Endothelial cell of umbilical vein (primary cell): ENCODE measurements around the gene LYVE1. TPM values are rescaled to one million over a fixed set of nuclear protein-coding genes. Genes with fewer than 3 reads are reported as not detected.

Experiments used
- BruUV-seq: library from RNA; stranded (reverse); fragments of 400-500 nt; replicated peaks from 2 replicates; lab custom pipeline; 2021; lab: Mats Ljungman, UMichigan
- CTCF ChIA-PET: fragments of 300-600, 350-600 bp; sonication (Branson Sonifier 250); formaldehyde crosslinking; loops from one replicate; lab custom pipeline; 2021; ENCODE audit warnings: antibody characterized with exemption, inconsistent platforms; lab: Charles Lee
- POLR2A ChIA-PET: fragments of 300-600, 350-600 bp; sonication (Branson Sonifier 250); formaldehyde crosslinking; loops from one replicate; lab custom pipeline; 2021; ENCODE audit warnings: antibody characterized with exemption, inconsistent platforms; lab: Charles Lee
- DNase-seq: peaks from one replicate; pipeline ENCODE4 v3.0.0-alpha.2; 2011; ENCODE audit warnings: low read depth, low spot score
- FAIRE-seq: peaks from 2 replicates; lab custom pipeline; 2011; peaks lifted over from hg19 to GRCh38; lab: Jason Lieb, UNC
- H2AFZ ChIP-seq: 2 replicates; pipeline ENCODE4 v1.6.0; 2012; ENCODE audit warnings: low read depth, low read length, control low read depth, inconsistent platforms
- H3K27ac ChIP-seq: 2 replicates; pipeline ENCODE4 v1.5.1; 2011; ENCODE audit warnings: low read depth, mild to moderate bottlenecking, control low read depth, low read length, moderate library complexity; ENCODE audit not compliant: insufficient read depth
- H3K27me3 ChIP-seq, 2 experiments: 2 replicates each; pipeline versions ENCODE4 v1.6.0 to v1.6.1; 2011; ENCODE audit warnings: low read length in 2 of 2, mixed read lengths in 1 of 2; ENCODE audit not compliant: control insufficient read depth in 2 of 2, insufficient read depth in 2 of 2
- H3K36me3 ChIP-seq, 2 experiments: 2 replicates in 1 of 2; 3 replicates in 1 of 2; pipeline ENCODE4 v1.5.1; 2011; ENCODE audit warnings: low read length in 2 of 2, mild to moderate bottlenecking in 1 of 2, moderate library complexity in 1 of 2; ENCODE audit not compliant: control insufficient read depth in 2 of 2, insufficient read depth in 2 of 2; ENCODE audit errors: extremely low read depth in 1 of 2
- H3K4me1 ChIP-seq: 3 replicates; pipeline ENCODE4 v1.5.1; 2011; ENCODE audit warnings: mild to moderate bottlenecking, low read length; ENCODE audit not compliant: control insufficient read depth, insufficient read depth; ENCODE audit errors: extremely low read depth
- H3K4me2 ChIP-seq: 2 replicates; pipeline ENCODE4 v1.6.1; 2011; ENCODE audit warnings: low read length, control low read depth, mixed read lengths; ENCODE audit not compliant: insufficient read depth
- H3K4me3 ChIP-seq, 3 experiments: fragments of 200-600 bp in 1 of 3; sonication (generic), shearing (Covaris generic) in 1 of 3; replicated peaks in 1 of 3; 2 replicates each; pipeline ENCODE4 v1.5.1; 2011 to 2016; ENCODE audit warnings: control low read depth in 3 of 3, low read length in 3 of 3, mild to moderate bottlenecking in 2 of 3, inconsistent platforms in 1 of 3, low read depth in 1 of 3, moderate library complexity in 1 of 3; ENCODE audit not compliant: insufficient read depth in 1 of 3
- H3K79me2 ChIP-seq: 2 replicates; pipeline ENCODE4 v1.6.0; 2012; ENCODE audit warnings: low read length, inconsistent platforms; ENCODE audit not compliant: control insufficient read depth, insufficient read depth
- H3K9ac ChIP-seq: replicated peaks from 2 replicates; pipeline ENCODE3; 2011; ENCODE audit warnings: low read length, control low read depth; ENCODE audit not compliant: insufficient read depth; ENCODE audit errors: extremely low read depth
- H3K9me1 ChIP-seq: replicated peaks from 3 replicates; pipeline ENCODE4 v1.6.0; 2011; ENCODE audit warnings: mild to moderate bottlenecking, low read length; ENCODE audit not compliant: control insufficient read depth, insufficient read depth; ENCODE audit errors: extremely low read depth
- H3K9me3 ChIP-seq: replicated peaks from 2 replicates; pipeline ENCODE4 v1.5.1; 2012; ENCODE audit warnings: low read length, inconsistent platforms; ENCODE audit not compliant: control insufficient read depth, insufficient read depth
- H4K20me1 ChIP-seq: replicated peaks from 2 replicates; pipeline ENCODE3; 2011; ENCODE audit warnings: mild to moderate bottlenecking, low read length; ENCODE audit not compliant: control insufficient read depth, insufficient read depth; ENCODE audit errors: extremely low read depth
- FOS ChIP-seq: IDR thresholded peaks from 2 replicates; pipeline ENCODE4 v1.6.1; 2011; ENCODE audit warnings: mild to moderate bottlenecking, low read length, moderate library complexity, borderline replicate concordance; ENCODE audit not compliant: insufficient read depth
- GATA2 ChIP-seq: IDR thresholded peaks from 2 replicates; pipeline ENCODE4 v1.7.0; 2011; ENCODE audit warnings: low read depth, mild to moderate bottlenecking, moderate library complexity, mixed read lengths, low read length; ENCODE audit not compliant: insufficient read length, insufficient read depth
- JUN ChIP-seq: IDR thresholded peaks from 2 replicates; pipeline ENCODE4 v1.6.1; 2011; ENCODE audit warnings: borderline replicate concordance, low read depth; ENCODE audit not compliant: insufficient read length, insufficient read depth
- MYC ChIP-seq: IDR thresholded peaks from one replicate; pipeline ENCODE4 v1.6.1; 2011; ENCODE audit warnings: mild to moderate bottlenecking, low read depth, low read length
- dilution Hi-C: fragments of 300-500 bp; cut with MboI; formaldehyde crosslinking; loops from one replicate; pipeline ENCODE4 v1.15.0; 2019; ENCODE audit warnings: low sequenced_read_pairs; ENCODE audit not compliant: extremely low pct_ligation_motif_present
- intact Hi-C: fragments of 100-400 bp; cut with micrococcal nuclease; formaldehyde crosslinking; loops from one replicate; pipeline ENCODE4 v1.10.0; 2022
- polyA plus RNA-seq, 4 experiments: library from polyadenylated mRNA; depleted of rRNA in 3 of 4; stranded (reverse) in 3 of 4; unstranded in 1 of 4; fragments of >200 nt; gene quantifications; 2 replicates each; pipeline versions ENCODE4 v1.2.1 to v1.2.3, GENCODE V29; 2011 to 2012; ENCODE audit warnings: missing spikeins in 1 of 4
- total RNA-seq: library from RNA; stranded (reverse); gene quantifications from 2 replicates; pipeline ENCODE4 v1.2.3, GENCODE V29; 2021
- TF ChIP-seq, protein P1 (sequence below): IDR thresholded peaks from 2 replicates; pipeline ENCODE4 v1.6.1; 2011; ENCODE audit not compliant: insufficient read depth, insufficient read length

Gene LYVE1
- total and polyA plus RNA-seq, 2 donors (not counting 3 experiments of a cell fraction or from before 2014, with no cell fraction given), result 4.6 to 7.6 TPM

DNA sequence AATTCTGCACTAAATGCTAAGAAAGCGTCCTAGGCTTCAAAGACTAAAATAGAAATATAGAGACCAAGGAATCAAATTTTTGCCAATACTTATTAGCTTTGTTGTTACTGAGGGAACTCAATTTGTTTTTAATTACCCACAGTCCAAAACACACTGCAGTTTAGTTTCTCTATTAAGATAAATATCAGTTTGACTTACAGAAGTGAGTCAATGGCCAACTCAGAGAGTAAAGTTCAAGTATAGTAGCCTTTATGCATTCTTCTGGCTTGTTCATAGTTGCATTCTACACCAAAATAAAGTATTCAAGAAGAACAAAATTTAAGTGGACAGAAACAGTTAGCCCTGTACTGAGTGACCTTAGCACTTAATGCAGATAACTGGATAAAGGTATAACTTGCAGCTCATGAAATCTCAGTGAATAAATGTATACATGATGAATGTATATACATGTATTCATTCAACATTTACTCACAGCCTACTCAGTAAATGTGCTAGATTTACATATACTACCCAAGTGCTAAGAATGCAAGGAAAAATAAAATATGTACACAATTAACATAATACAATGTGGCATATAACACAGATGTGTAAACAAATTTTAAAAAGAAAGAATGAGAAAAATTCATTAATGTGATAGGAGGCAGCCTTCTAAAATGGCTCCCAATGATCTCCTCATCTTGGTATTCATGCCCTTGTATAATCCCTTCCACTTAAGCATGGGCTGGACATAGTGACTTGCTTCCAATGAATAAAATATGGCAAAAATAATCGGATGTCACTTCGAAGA lies 17.8 kb downstream of the LYVE1 start:
- intact Hi-C loops, result no loop called here
- Histone ChIP-seq H3K4me1 (no peaks in the 10 kb centered on the region), H3K9ac (no peak overlapping the region), H3K4me2 (no peak overlapping the region), H2AFZ (no peak overlapping the region), H3K79me2 (no peaks in the 10 kb centered on the region), H4K20me1 (no peaks in the 10 kb centered on the region), H3K36me3 (no peaks in the 10 kb centered on the region), H3K9me1 (no peaks in the 10 kb centered on the region), H3K9me3 (no peaks in the 10 kb centered on the region), H3K4me3 (no peak overlapping the region), H3K27ac (no peak overlapping the region), H3K27me3 (no peaks in the 10 kb centered on the region)
- TF ChIP-seq GATA2 (peak; percentile 74), JUN (peak; percentile 58), MYC (no peak), FOS (peak; percentile 71)
- TF ChIP-seq, protein P1, sequence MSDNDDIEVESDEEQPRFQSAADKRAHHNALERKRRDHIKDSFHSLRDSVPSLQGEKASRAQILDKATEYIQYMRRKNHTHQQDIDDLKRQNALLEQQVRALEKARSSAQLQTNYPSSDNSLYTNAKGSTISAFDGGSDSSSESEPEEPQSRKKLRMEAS, result no peak
- DNase-seq (peak; percentile 39), FAIRE-seq (peak; percentile 37)
- no TSS peak for BruUV-seq
- dilution Hi-C loops, result no loop called here
- ChIA-PET CTCF (interaction anchor here (0.9 to 3.4 kb wide), 2 partner anchors 9 to 103 kb away, joined by 3 to 20 read pairs; partner anchors contain the start of gene RNF141), POLR2A (no interaction called here)
